ENCODE data around the gene PARD3B.

Gene PARD3B

DNA sequence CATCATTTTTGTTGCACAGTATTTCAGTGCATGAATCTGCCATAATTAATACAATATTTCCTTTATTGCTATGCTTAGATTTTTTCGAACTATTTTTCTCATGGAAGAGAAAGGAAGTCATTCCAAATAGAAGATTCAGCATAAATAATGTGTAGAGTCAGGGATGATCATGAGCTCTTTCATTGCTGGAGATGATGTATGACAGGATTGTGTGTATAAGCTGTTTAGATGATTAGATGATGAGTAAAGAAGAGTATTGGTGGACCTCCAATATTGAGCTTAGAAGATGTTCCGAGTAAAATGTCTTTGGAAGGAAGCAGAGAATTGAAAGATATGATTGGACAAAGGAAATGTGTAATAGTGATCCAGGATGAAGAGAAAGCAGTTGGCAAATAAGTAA, 364.5 kb downstream of the PARD3B start:
- no peak for DNase-seq

DNA sequence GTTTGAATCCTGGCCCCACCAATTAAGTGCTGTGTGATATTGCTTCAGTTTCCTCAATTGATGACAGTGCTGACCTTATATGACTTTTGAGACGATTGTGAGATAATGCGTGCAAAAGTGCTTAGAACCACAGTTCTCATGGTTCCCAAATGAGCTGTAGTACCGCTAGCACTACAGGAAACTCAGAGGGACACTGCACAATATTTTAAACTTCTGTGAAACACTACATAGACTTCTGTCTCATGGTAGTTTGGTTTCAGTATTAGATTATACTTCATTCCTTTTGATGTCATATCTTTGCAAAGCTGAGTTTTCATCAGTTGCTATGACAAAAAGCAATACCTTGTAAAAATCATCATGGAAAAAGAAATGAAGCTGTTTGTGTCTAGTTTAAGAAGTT, 368.0 kb downstream of the PARD3B start:
- DNase-seq: no peak

DNA sequence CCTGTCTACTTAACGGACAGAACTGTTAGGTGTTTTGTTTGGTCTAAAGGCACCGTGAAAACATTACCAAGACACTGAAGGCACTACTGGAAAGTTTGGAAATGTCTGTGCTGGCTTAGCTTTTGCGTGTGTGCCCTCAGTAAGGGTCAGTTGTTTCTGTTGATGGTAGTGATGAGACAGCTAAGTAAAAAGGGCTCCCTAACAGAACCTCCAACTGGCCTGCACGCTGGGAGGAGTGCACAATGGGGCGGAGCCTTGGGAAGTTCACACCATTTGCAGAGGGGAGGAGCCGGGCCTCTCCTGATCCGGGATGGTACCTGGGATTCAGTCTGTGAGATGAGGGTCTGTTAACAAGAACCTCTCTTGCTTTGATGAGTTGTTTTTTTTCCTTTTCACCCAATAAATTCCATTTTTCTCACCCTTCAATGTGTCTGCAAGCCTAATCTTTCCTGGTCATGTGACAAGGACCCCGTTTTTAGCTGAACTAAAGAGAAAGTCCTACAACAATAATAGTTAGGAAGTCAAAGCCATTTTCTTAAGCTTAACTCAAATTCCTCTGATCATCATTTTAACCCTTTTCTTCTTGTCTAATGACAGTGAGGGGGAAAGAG, 368.7 kb downstream of the PARD3B start:
- no peak for DNase-seq

DNA sequence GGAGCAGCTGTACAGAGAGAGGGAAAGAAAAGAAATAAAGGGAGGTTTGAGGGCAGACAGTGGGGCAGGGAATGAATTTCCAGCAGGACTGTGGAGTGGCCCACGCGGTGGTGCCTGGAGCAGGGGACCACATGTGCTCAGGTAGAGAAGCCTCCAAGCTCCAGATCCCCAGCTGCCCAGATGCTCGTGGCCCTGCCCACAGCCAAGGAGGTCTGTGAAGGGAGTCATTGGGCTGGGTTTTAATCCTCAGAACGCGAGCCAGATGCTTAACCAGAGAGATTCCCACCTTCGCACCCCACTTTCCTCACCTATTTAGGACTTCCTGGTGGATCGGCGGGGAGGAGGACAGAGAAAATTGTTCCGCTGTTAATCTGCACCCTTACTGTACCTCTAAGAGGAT, 369.4 kb downstream of the PARD3B start:
- DNase-seq: no peak

DNA sequence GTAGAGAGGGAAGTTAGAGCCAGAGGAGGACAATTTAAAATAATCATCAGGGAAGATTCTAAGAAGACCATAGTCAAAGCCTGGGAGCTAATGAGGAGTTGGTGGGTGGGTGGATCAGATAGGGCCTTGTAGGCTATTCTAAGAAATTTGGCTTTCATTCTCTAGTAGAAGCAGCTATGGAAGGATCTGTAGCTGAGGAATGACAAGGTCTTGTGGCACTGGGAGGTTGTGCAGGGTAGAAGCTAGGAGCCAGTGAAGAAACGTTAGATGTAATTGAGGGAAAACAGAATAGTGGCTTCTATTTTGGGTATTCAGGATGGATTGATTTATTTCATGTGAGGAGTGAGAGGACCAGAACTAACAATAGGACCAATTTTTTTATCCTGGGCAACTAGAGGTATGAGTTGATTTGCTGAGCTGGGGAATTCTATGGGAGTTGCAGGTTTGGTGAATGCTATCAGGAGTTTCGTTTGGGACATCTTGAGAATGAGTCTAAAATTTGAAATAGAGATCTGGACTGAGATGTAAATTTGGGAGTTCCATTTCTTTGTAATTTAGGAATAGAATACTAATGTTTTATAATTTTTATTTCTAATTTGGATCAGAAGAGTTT, 371.9 kb downstream of the PARD3B start:
- DNase-seq: no peak

DNA sequence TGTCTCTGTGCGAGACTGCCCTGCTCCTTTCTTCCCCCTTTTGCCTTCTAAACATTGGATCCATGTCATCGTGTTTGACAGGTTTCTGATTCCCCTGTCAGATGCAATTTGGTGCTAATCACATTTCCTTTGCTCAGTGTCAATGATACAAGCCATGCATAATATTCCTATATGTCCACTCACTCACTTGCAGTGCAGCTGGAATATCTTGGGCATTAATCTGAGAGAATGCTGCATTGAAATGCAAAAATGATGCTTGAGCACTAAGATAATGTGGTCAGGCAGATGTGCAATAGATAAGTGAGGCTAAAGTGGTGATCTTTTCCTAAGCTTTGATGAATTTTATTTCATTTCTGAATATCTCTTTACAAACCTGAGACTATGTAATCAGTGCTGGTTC, 375.5 kb downstream of the PARD3B start:
- DNase-seq: no peak

DNA sequence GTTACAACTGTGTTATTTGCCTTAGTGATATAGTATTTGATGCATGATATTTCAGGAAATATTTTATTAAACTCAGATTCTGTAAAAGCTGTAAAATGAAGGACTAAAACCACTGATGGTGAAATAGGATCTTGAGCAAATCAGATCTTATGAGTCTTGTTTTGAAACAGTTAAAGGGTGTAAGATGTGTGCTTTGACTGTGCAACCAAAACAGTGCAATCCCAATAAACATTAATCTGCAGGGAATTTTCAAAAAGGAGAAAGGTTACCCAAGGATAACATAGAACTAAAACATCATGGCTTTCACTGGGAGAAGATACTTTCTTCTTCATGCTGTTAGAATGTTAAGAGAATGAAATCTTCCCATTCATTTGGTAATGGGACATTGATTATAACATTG, 378.7 kb downstream of the PARD3B start:
- DNase-seq: no peak

DNA sequence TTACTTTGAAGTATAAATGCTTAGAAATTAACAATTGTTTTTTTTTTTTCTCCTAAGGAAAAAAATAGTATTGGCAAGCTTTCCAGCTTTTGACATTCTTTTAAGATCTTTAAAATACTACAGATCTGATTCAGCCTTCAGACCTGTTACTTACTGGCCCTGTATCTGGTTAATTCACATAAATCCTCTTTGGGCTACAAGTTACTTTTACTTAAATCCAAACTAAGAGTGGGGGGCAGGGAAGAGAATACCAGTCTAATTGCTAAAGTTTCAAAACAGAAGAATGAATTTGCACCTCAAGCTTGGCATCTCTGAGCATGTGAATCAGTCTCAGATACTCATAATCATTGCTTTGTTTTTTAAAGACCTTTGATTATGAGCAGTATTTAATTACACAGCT, 386.3 kb downstream of the PARD3B start:
- no peak for DNase-seq

DNA sequence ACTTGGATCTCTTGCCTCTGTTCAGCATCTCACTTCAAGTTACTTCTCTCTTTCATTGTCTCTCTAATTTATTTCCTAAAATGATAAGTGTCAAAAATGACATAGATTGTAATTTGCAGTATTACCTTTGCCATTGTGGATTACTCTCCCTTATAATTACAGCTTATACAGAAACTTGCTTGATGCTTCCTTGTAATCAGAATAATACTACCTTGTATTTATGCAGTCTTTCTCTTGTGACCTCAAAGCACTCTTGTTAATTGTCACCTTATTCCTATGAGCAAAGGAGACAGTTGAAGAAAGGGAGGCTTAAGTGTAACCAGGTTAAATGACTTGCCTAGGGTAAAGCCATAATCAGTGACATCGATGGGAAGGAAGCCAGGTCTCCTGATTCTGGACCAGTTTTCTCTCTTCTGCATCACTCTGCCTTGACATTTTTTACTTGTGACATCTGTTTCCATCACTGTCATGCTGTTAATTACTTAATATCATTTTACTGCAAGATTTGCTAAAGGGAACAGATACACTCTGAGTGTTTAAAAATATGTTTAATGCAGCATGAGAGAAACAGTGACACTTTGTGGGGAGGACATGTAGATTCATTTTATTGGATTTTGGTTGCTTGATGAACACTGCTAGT, 388.6 kb downstream of the PARD3B start:
- no peak for DNase-seq

DNA sequence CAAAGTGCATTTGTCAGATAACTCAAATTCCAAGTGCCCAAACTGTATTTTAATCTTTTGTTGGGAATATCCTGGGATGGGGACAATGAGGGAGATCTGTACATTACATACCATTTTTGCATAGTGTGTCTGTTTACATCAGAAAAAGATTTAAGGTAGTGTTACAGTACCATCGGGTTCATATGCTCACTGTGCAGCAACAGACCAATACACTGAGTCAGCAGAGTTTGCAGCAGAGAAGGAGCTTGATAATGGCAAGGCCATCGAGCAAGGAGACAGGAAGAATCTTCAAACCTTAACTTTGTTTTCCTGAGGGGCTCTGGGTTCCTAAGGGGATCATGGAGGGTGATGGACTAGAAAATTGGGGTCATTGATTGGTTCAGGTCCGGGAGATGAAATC, 399.7 kb downstream of the PARD3B start:
- no peak for DNase-seq

DNA sequence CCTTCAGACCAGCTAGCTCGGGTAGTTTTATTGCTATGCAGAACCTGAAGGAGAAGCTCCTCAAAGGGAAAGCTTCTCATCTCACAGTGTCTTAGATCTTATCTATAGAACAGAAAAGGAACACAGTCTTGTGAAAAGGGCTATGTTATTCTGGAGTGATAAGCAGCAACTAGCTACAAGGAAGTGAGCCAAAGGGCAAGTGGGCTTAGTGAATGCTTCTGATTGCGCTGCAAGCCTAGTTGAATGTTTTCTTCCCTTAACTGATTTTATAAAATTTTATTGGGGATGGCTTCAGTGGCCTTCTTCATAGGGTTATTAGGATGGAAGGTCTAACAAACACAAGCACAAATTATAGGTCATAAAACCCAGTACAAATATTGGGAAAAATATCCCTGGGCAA, 400.1 kb downstream of the PARD3B start:
- DNase-seq: no peak

DNA sequence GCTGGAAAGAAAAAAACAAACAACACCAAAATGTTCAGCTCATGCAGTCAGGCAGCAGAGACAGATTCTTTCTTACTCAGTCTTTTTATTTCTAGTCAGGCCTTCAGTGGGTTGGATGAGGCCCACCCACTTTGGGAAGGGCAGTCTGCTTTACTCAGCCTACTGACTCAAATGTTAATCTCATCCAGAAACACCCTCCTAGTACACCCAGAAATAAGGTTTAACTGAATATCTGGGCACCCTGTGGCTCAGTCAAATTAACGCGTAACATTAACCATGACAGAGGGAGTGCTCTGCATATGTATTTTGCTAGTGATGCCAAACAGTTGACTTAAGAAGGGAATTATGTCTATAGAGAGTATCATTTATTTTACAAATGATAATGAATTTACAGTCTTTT, 401.6 kb downstream of the PARD3B start:
- no peak for DNase-seq

DNA sequence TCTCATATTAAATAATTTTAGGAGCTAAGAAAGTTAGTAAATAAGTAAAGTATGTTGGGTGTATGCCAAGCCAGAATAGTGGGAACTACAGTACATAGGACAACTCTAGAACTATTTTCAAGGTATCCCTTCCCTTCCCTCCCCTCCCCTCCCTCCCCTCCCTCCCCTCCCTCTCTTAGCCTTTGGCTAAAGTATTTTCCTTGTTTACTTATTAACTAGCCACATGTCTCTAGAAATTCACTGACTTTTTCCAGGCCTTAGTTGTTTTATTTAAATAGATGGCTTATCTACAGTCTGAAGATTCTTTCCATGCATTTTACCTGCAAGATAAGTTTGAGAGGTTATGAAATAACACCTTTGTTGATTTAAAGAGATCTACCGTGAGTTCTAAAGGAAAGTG, 402.1 kb downstream of the PARD3B start:
- no peak for DNase-seq

DNA sequence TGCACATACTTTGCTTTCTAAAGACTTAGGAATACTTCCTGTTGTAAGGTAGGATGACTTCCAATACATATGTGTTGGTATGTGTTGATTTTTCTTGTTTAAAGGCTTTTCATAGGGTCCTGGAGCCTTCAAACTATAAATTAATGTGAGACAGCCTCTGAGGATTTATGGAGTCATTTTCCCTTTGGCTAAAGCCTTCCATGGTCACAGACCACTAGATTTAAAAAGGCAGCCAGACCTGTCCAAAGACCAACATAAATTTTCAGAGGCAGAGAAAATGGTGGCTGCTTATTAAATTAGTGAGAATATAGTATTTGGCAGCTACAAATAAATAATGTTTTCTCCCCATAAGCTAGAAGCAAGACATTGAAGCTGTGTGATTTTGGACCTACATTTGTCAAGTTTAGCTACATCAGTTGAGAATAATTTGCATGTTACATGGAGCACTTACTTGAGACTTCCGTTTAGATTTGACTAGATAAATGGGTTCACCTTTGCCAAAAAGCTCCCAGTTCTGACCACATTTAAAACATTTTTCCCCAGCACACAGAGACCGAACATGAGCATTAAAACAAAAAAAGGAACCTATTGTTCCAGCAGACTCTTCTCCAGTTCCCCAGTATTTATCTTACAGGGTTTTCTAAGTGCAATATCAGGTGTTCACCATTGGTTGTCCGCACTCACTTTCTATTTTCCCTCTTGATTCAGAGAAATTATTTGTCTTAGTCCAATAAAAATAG, 402.9 kb downstream of the PARD3B start:
- no peak for DNase-seq

DNA sequence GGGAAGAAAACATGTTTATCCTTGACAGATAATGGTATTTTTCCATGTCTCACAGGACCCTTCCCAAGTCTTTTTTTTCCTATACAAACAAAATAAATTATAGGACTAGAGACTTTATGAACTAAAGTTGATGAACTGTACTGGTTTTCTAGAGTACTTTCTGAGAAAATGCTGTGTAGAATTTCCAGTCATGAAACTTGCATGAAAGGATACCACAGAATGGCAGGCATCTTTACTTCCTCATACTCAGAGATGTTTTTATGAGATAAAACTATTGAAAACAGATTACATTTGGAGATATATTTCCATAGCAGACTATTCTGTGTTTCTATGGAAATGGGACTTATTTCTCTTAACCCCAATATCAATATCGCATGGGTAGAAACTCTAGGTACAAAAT, 403.5 kb downstream of the PARD3B start:
- DNase-seq: no peak

DNA sequence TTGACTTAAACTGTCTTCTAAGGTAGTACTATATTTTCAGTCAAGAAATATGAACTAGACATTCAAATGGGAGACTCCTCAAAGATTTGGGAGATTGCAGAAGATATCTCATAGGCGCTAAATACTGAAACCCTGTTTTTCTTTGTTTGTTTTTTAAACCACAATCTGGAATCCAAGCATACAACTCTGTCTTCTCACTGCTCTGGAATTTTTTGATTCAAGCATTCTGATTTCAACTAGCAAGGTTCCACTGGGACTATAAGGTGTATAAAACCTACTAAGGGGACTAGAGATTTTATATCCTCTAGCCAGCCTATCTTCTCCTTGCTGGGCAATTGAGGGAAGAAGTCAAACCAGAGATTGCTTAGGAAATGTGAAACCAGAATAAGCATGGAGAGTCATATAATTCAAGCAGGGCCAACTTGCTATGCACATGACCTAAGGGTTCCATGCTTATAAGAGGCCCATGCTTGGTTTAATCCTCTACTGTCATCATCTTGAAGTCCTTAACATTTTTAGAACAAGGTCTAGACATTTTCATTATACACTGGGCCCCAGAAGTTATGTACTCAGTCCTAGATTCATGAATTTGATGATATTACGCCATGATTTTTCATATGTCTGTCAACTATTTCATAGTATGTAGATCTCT, 405.5 kb downstream of the PARD3B start:
- DNase-seq: no peak

DNA sequence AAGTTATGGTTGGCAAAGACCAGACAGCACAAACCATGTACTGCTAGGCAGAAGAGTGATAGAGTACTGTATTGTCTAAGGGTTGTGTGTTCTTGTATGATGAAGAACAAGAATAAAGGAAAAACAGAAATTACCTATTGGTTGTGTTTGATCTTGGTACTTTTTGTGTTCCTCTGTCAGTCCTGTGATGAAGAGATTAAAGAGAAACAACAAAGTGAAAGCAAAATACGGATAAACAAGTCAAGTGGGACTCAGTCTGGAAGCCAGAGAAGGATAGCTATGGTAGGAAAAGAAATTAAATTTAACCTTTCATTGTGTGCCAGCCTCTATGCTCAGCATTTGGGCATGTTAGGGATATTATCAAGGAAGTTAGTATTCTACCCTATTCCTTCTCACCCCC, 413.1 kb downstream of the PARD3B start:
- no peak for DNase-seq

DNA sequence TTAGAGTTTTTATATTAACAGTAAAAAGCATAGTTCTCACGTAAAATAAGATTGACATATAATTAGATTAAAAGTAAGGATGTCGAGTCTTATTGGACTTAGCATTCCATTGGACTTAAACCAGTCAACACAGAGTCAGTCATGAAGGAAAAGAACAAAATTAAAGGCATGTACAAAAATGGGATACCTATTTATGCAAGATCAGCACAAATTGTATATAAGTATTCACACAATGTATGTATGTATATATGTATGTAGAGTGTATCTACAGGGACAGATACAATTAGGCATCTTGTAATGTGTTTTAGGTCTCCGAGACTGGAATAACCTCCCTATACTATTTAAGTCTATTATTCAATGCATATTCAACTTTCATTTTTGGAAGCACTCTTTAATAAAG, 419.1 kb downstream of the PARD3B start:
- no peak for DNase-seq

DNA sequence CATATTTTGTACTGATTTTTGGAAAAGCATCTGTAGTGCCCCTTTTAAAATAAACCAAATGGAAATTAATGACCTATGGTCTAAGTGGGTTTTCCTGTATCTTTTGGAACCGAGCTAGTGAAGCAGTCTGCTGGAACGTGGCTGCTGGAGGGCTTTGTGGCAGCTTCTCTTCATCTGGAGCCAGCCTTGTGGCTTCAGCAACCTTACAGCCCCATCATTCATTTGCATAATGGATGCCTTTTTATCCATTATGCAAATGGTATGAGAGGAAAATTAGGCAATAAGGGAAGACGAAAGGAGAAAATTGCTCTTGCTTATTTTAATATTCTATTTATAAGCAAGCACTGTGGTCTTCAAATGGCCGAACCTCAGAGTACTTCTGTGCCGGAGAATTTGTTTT, 421.0 kb downstream of the PARD3B start:
- DNase-seq: no peak

DNA sequence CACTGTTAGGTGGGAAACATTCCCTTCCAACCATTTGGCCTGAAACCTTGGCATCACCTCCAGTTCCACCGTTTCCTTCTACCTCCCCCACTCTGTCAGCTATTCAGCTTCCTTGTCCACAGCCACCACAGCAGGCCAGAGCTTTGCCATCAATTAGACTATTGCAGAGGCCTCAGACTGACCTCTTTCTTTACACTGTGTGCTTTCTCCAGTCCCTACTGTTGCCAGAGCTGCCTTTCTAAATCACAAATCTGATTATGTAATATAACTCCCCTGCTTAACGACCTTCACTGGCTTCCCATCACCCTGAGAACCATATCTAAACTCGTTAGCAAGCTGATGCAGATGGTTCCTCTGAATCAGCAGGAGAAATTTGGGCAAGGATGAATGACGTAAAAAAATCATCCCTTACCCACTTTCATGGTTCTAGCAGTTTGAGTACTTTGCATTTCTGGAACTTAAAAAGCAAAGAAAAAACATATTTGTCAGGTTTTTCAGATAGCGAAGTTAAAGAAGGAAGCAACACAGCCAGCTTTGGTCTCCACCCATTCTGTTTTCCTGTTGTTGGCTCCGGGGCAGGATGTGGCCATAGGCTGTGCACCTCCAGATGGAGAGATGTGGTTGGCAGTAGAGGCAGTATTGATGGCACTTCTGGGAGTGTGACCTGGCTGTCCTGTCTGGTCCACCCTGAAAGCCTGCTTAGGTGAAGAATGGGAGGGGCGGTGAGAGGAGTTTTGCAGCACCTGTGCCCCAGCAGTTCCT, 422.1 kb downstream of the PARD3B start:
- DNase-seq: peak; percentile 51

DNA sequence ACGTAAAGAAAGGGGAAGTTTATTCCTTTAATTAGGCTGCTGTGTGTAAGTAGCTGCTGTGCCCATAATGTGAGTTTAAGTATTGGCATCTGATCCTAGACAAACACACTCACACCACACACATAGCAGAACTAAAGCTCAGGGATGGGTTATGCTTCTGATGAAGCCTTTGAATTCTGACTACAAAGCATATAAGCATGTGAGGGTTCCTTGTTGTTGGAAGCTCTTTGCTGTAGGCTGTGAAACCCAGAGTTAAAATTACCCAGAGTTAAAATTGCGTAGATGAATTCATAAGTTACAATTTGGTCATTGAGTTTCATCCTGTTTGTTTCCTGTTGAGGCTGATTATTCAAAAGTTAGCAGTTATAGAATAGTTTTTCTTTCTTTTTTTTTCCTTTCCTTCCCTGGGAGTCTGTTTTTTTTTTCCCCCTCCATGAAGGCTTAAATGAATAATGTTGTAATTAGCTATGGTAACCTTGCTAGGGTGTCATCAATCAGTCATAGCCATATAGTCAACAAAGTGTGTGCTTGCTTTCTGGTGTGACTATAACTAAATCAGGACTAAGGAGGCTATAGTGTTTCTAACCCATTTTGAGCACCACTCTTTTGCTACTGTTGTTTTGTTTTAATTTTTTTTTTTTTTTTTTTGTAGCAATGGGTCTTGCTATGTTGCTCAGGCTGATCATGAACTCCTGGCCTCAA, 426.1 kb downstream of the PARD3B start:
- no peak for DNase-seq

DNA sequence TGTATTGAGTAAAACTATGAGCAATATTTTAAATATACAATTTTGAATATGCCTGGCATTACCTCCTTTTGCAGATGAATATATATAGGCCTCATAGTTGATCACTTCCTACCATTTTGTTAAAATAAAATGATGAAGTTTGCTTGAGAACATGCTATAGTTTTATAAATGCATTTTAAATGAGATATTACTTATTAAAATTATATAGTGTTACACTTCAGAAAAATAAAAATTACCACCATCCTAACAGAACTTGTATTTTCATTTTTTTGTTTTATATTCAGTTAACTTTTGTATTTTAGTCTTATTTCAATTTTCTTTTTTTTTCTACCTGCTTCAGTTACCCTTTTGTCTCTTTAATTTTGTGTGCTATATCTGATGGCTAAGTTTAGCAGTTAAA, 426.9 kb downstream of the PARD3B start:
- no peak for DNase-seq
